ENCODE measurements around the gene ACBD4. TPM values are rescaled to one million over a fixed set of nuclear protein-coding genes. Genes with fewer than 3 reads are reported as not detected.

The ACBD4 gene
- total and polyA plus RNA-seq, 2 of the 13 experiments (the other 11 are each of a cell fraction or from before 2014, with no cell fraction given): 16.1 to 26.9 TPM

- TF ChIP-seq ZNF572 (CRISPR knock-in tag; IDR thresholded peaks at IDR 0.05) (no peak; the same call in 1 of the 2 replicates), SMARCC2 (IDR thresholded peaks at IDR 0.05) (no peak), TARDBP (CRISPR knock-in tag; IDR thresholded peaks at IDR 0.05) (no peak), NFAT5 (CRISPR knock-in tag; IDR thresholded peaks at IDR 0.05) (no peak), DDIT3 (CRISPR knock-in tag; IDR thresholded peaks at IDR 0.05) (no peak), ATF4 (CRISPR knock-in tag; IDR thresholded peaks at IDR 0.05) (no peak), MEF2D (CRISPR knock-in tag; IDR thresholded peaks at IDR 0.05) (no peak), NFKBIZ (CRISPR knock-in tag; IDR thresholded peaks at IDR 0.05) (no peak), ZNF761 (CRISPR knock-in tag; conservative IDR thresholded peaks at IDR 0.05) (no peak), HNRNPUL1 (IDR thresholded peaks at IDR 0.05; ENCODE audit: low read depth, low read length) (no peak), CBFB (CRISPR knock-in tag; IDR thresholded peaks at IDR 0.05) (no peak), NFE2 (CRISPR knock-in tag; IDR thresholded peaks at IDR 0.05) (no peak), GLI4 (CRISPR knock-in tag; IDR thresholded peaks at IDR 0.05; ENCODE audit: borderline replicate concordance) (no peak), ZC3H13 (CRISPR knock-in tag; IDR thresholded peaks at IDR 0.05) (no peak), TOE1 (CRISPR knock-in tag; IDR thresholded peaks at IDR 0.05) (no peak; the same call in 1 of the 2 replicates), NONO (IDR thresholded peaks at IDR 0.05) (no peak), NONO (CRISPR knock-in tag; conservative IDR thresholded peaks at IDR 0.05) (no peak), EEA1 (CRISPR knock-in tag; IDR thresholded peaks at IDR 0.05; ENCODE audit: borderline replicate concordance) (no peak)
- TF ChIP-seq, protein P1, sequence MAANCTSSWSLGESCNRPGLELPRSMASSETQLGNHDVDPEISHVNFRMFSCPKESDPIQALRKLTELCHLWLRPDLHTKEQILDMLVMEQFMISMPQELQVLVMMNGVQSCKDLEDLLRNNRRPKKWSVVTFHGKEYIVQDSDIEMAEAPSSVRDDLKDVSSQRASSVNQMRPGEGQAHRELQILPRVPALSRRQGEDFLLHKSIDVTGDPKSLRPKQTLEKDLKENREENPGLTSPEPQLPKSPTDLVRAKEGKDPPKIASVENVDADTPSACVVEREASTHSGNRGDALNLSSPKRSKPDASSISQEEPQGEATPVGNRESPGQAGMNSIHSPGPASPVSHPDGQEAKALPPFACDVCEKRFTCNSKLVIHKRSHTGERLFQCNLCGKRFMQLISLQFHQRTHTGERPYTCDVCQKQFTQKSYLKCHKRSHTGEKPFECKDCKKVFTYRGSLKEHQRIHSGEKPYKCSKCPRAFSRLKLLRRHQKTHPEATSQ (CRISPR knock-in tag; IDR thresholded peaks at IDR 0.05; ENCODE audit: borderline replicate concordance): no peak
- TF ChIP-seq, protein P2, sequence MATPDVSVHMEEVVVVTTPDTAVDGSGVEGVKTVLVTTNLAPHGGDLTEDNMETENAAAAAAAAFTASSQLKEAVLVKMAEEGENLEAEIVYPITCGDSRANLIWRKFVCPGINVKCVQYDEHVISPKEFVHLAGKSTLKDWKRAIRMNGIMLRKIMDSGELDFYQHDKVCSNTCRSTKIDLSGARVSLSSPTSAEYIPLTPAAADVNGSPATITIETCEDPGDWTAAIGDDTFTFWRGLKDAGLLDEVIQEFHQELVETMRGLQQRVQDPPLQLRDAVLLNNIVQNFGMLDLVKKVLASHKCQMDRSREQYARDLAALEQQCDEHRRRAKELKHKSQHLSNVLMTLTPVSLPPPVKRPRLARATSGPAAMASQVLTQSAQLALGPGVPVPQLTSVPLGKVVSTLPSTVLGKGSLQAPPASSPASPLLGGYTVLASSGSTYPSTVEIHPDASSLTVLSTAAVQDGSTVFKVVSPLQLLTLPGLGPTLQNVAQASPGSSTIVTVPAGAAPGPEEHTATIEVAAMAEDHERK (CRISPR knock-in tag; IDR thresholded peaks at IDR 0.05; ENCODE audit: low read depth): no peak
These were observed 26.7 kb downstream of the ACBD4 start (continued) for GRCh38 chr17:45162025-45162687.
